ENCODE measurements around the gene MEF2A.

The MEF2A gene

GRCh38 chr15:99721896-99722295 lies 156.1 kb downstream of the MEF2A start:
- no peak for DNase-seq (ENCODE audit: low read depth)
- H3K4me3 ChIP-seq (replicated peaks; ENCODE audit: low read depth, low read length): no peak overlapping the region
- TF ChIP-seq CTCF (IDR thresholded peaks at IDR 0.05; ENCODE audit: low read length, missing control alignments): no peak

GRCh38 chr15:99722406-99722805 lies 156.6 kb downstream of the MEF2A start:
- no peak overlapping the region for H3K4me3 ChIP-seq (replicated peaks; ENCODE audit: low read depth, low read length)
- TF ChIP-seq CTCF (IDR thresholded peaks at IDR 0.05; ENCODE audit: low read length, missing control alignments): no peak
- no peak for DNase-seq (ENCODE audit: low read depth)

- no peak for DNase-seq (ENCODE audit: low read depth)
- TF ChIP-seq CTCF (IDR thresholded peaks at IDR 0.05; ENCODE audit: low read length, missing control alignments): no peak
- no peak overlapping the region for H3K4me3 ChIP-seq (replicated peaks; ENCODE audit: low read depth, low read length)
Measured at GRCh38 chr15:99726333-99726732, 160.5 kb downstream of the MEF2A start.

GRCh38 chr15:99727330-99727729 lies 161.5 kb downstream of the MEF2A start:
- DNase-seq (ENCODE audit: low read depth): no peak
- no peak overlapping the region for H3K4me3 ChIP-seq (replicated peaks; ENCODE audit: low read depth, low read length)
- no peak for TF ChIP-seq CTCF (IDR thresholded peaks at IDR 0.05; ENCODE audit: low read length, missing control alignments)

GRCh38 chr15:99727733-99728132 lies 161.9 kb downstream of the MEF2A start:
- TF ChIP-seq CTCF (IDR thresholded peaks at IDR 0.05; ENCODE audit: low read length, missing control alignments): no peak
- no peak overlapping the region for H3K4me3 ChIP-seq (replicated peaks; ENCODE audit: low read depth, low read length)
- no peak for DNase-seq (ENCODE audit: low read depth)

- no peak for TF ChIP-seq CTCF (IDR thresholded peaks at IDR 0.05; ENCODE audit: low read length, missing control alignments)
- no peak overlapping the region for H3K4me3 ChIP-seq (replicated peaks; ENCODE audit: low read depth, low read length)
- no peak for DNase-seq (ENCODE audit: low read depth)
Measured at GRCh38 chr15:99728916-99729315, 163.1 kb downstream of the MEF2A start.

GRCh38 chr15:99729327-99729726 lies 163.5 kb downstream of the MEF2A start:
- no peak for DNase-seq (ENCODE audit: low read depth)
- TF ChIP-seq CTCF (IDR thresholded peaks at IDR 0.05; ENCODE audit: low read length, missing control alignments): no peak
- H3K4me3 ChIP-seq (replicated peaks; ENCODE audit: low read depth, low read length): no peak overlapping the region

All from fibroblast of pulmonary artery (primary cell).